ENCODE measurements around the gene OR2AG1. TPM values are rescaled to one million over a fixed set of nuclear protein-coding genes. Genes with fewer than 3 reads are reported as not detected.
"Not testable (repeated sequence)": the region's sequence is repeated elsewhere in the genome, so short reads cannot be mapped to it uniquely, and the experiment has no call there.

The OR2AG1 gene
- polyA plus RNA-seq, 1 experiment = not detected

- CTCF ChIA-PET = interaction anchor here (1.2 to 1.3 kb wide), 4 partner anchors 20 to 41 kb away, joined by 4 to 8 read pairs (median 4); no protein-coding TSS in a partner anchor
Measured at GRCh38 chr11:6778518-6778917, 4.3 kb upstream of the OR2AG1 start.

DNA sequence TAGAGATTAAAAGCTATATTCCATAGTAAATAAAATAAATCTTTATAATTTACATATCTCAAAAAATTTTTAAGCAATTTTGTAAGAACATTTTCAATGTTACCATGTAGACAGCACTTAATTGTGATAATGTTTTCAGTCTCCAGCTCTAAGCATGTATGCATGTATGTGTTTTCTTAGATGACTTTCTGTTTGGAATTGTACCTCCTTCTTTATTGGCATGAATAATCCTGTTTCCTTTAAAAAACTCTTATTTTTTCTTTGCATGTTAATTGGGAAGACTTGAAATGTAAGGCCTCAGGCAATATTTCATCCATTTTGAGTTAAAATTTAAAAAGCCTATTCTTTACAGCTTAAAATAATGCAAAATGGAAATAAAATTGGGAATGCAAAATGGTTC is 2.0 kb upstream of the OR2AG1 start:
- no peak overlapping the region for H3K4me3 ChIP-seq (ENCODE audit: low read depth, low read length)
- no peak overlapping the region for H3K27ac ChIP-seq (ENCODE audit: low read depth, low read length)
- TF ChIP-seq, protein P1, sequence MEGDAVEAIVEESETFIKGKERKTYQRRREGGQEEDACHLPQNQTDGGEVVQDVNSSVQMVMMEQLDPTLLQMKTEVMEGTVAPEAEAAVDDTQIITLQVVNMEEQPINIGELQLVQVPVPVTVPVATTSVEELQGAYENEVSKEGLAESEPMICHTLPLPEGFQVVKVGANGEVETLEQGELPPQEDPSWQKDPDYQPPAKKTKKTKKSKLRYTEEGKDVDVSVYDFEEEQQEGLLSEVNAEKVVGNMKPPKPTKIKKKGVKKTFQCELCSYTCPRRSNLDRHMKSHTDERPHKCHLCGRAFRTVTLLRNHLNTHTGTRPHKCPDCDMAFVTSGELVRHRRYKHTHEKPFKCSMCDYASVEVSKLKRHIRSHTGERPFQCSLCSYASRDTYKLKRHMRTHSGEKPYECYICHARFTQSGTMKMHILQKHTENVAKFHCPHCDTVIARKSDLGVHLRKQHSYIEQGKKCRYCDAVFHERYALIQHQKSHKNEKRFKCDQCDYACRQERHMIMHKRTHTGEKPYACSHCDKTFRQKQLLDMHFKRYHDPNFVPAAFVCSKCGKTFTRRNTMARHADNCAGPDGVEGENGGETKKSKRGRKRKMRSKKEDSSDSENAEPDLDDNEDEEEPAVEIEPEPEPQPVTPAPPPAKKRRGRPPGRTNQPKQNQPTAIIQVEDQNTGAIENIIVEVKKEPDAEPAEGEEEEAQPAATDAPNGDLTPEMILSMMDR (IDR thresholded peaks at IDR 0.05; ENCODE audit: low read depth, low read length) = no peak
- ChIA-PET CTCF (interaction anchor here (0.7 kb wide), 1 partner anchor 32 kb away, joined by 3 read pairs; no protein-coding TSS in a partner anchor), POLR2A (no interaction called here)
- no peaks in the 10 kb centered on the region for H3K27me3 ChIP-seq (ENCODE audit: control insufficient read depth, insufficient read depth, low read length)
- no peak for DNase-seq (ENCODE audit: low read depth, low spot score)
- no peaks in the 10 kb centered on the region for H3K9me3 ChIP-seq (ENCODE audit: control insufficient read depth, insufficient read depth, low read length)

More at GRCh38 chr11:6778518-6778917, 4.3 kb upstream of the OR2AG1 start:
- TF ChIP-seq, protein P1 (IDR thresholded peaks at IDR 0.05; ENCODE audit: low read depth, low read length) = no peak
- H3K9me3 ChIP-seq (ENCODE audit: control insufficient read depth, insufficient read depth, low read length) = no peaks in the 10 kb centered on the region
- POLR2A ChIA-PET = no interaction called here
- no peak overlapping the region for H3K27ac ChIP-seq (ENCODE audit: low read depth, low read length)
- no peaks in the 10 kb centered on the region for H3K27me3 ChIP-seq (ENCODE audit: control insufficient read depth, insufficient read depth, low read length)
- DNase-seq (ENCODE audit: low read depth, low spot score) = no peak
- no peak overlapping the region for H3K4me3 ChIP-seq (ENCODE audit: low read depth, low read length)

GRCh38 chr11:6790546-6790945 is 7.7 kb downstream of the OR2AG1 start:
- Histone ChIP-seq H3K27me3 (ENCODE audit: control insufficient read depth, insufficient read depth, low read length) (no peaks in the 10 kb centered on the region), H3K4me3 (ENCODE audit: low read depth, low read length) (no peak overlapping the region), H3K27ac (ENCODE audit: low read depth, low read length) (no peak overlapping the region), H3K9me3 (ENCODE audit: control insufficient read depth, insufficient read depth, low read length) (no peaks in the 10 kb centered on the region)
- DNase-seq (ENCODE audit: low read depth, low spot score) = no peak
- ChIA-PET POLR2A (no interaction called here), CTCF (interaction anchor here (1.9 kb wide), 1 partner anchor 22 kb away, joined by 7 read pairs; no protein-coding TSS in a partner anchor)
- TF ChIP-seq, protein P1 (IDR thresholded peaks at IDR 0.05; ENCODE audit: low read depth, low read length) = no peak

DNA sequence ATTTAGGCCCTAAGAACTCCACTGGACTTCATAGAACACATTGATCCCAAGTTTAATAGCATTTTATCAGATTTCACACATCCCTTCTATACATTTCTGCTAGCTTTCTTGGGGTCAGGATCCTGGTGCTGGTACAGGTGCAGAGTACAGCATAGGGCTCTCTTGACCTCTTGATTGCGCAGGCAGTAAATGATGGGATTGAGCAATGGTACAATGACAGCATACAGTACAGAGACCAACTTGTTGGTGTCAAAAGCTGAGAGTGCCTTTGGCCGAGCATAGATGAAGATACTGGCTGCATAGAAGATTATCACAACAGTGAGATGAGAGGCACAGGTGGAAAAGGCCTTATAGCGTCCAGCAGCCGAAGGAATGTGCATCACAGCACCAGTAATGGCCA is 11.8 kb downstream of the OR2AG1 start:
- ChIA-PET CTCF (interaction anchor here (4.7 kb wide), 1 partner anchor 18 kb away, joined by 23 read pairs; no protein-coding TSS in a partner anchor), POLR2A (no interaction called here)
- TF ChIP-seq, protein P1 (IDR thresholded peaks at IDR 0.05; ENCODE audit: low read depth, low read length) = no peak
- Histone ChIP-seq H3K27ac (ENCODE audit: low read depth, low read length) (no peak overlapping the region), H3K9me3 (ENCODE audit: control insufficient read depth, insufficient read depth, low read length) (no peaks in the 10 kb centered on the region), H3K4me3 (ENCODE audit: low read depth, low read length) (no peak overlapping the region), H3K27me3 (ENCODE audit: control insufficient read depth, insufficient read depth, low read length) (no peaks in the 10 kb centered on the region)
- DNase-seq (ENCODE audit: low read depth, low spot score) = no peak

DNA sequence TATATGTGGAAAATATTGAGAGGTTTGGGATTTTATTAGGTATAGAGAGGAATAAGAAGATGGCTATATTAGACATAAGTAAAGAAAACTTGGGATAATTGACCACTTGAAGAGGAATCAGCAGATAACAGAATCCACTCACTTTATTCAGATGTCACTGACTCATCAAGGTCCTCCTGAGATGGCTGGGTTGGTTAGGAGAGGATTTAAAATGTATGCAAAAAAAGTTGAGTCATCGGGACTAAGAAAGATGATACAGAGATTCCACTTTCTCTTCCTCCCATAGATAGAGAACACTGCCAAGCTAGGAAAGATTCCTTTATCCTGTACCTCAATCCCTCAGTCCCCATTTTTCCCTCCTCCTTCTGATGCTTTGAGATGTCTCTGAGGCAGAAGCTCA is 16.6 kb downstream of the OR2AG1 start, which contains the start of gene OR6A2:
Gene OR6A2, minus strand, starts transcription at position 288 of the 400 bp plus-strand sequence. CDS start 3,981 bp downstream, outside the sequence.
- no peak for DNase-seq (ENCODE audit: low read depth, low spot score)
- ChIA-PET CTCF (interaction anchor here (1.5 kb wide), 1 partner anchor 13 kb away, joined by 6 read pairs; no protein-coding TSS in a partner anchor), POLR2A (no interaction called here)
- Histone ChIP-seq H3K9me3 (ENCODE audit: control insufficient read depth, insufficient read depth, low read length) (no peaks in the 10 kb centered on the region), H3K4me3 (ENCODE audit: low read depth, low read length) (no peak within 1 kb of the TSS), H3K27me3 (ENCODE audit: control insufficient read depth, insufficient read depth, low read length) (no peaks in the 10 kb centered on the region), H3K27ac (ENCODE audit: low read depth, low read length) (no peak within 1 kb of the TSS)
- TF ChIP-seq, protein P1 (IDR thresholded peaks at IDR 0.05; ENCODE audit: low read depth, low read length) = no peak

DNA sequence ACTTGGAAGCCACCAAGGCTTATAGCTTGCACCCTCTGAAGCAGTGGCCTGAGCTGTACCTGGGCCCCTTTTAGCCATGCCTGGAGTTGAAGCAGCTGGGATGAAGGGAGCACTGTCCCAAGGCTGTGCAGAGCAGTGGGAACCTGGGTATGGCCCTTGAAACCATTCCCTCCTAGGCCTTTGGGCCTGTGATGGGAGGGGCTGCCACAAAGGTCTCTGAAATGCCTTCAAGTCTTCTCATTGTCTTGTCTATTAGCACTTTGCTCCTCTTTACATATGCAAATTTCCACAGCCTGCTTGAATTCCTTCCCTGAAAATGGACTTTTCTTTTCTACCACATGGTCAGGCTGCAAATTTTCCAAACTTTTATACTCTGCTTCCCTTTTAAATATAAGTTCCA is 18.3 kb downstream of the OR2AG1 start:
- DNase-seq (ENCODE audit: low read depth, low spot score); POLR2A ChIA-PET; CTCF ChIA-PET; H3K27ac ChIP-seq (ENCODE audit: low read depth, low read length); H3K27me3 ChIP-seq (ENCODE audit: control insufficient read depth, insufficient read depth, low read length); H3K9me3 ChIP-seq (ENCODE audit: control insufficient read depth, insufficient read depth, low read length); H3K4me3 ChIP-seq (ENCODE audit: low read depth, low read length): not testable (repeated sequence)

Data from AG04450 (cell line).